ENCODE results near the gene SYTL2. TPM values are rescaled to one million over a fixed set of nuclear protein-coding genes. Genes with fewer than 3 reads are reported as not detected.

SYTL2 gene
- total and polyA plus RNA-seq, 9 donors: 4.2 to 26.1 (median 8.2) TPM

- TF ChIP-seq CTCF (IDR thresholded peaks at IDR 0.05): no peak
- no peak for TF ChIP-seq EP300 (IDR thresholded peaks at IDR 0.05)
- no peak for TF ChIP-seq POLR2A (IDR thresholded peaks at IDR 0.05)
- H3K4me3 ChIP-seq: no peak overlapping the region
- no peaks in the 10 kb centered on the region for H3K36me3 ChIP-seq
- DNase-seq: no peak
- H3K27me3 ChIP-seq: no peaks in the 10 kb centered on the region
- no peaks in the 10 kb centered on the region for H3K9me3 ChIP-seq
- WGBS, 3 donors: 97 to 98% (median 97%) methylated on average over 1 of the region's 1 CpG
- peaks cover 6% of the 10 kb centered on the region for H3K4me1 ChIP-seq (ENCODE audit: insufficient read depth)
- intact Hi-C loops (cut with DNase I): no loop called here
- no peak overlapping the region for H3K27ac ChIP-seq
These were observed 42.3 kb downstream of the SYTL2 start for GRCh38 chr11:85768473-85769146.

- intact Hi-C loops (cut with DNase I): no loop called here
- 82 to 87% (median 83%) methylated on average over 2 of the region's 2 CpGs for WGBS, 3 donors
- DNase-seq: no peak
- no peak overlapping the region for H3K4me3 ChIP-seq
- no peak overlapping the region for H3K27ac ChIP-seq
- H3K27me3 ChIP-seq: no peaks in the 10 kb centered on the region
- no peaks in the 10 kb centered on the region for H3K9me3 ChIP-seq
- no peaks in the 10 kb centered on the region for H3K36me3 ChIP-seq
- TF ChIP-seq POLR2A (IDR thresholded peaks at IDR 0.05) (no peak), EP300 (IDR thresholded peaks at IDR 0.05) (no peak), CTCF (IDR thresholded peaks at IDR 0.05) (no peak)
- peaks cover 3% of the 10 kb centered on the region for H3K4me1 ChIP-seq (ENCODE audit: insufficient read depth)
These were observed 43.5 kb downstream of the SYTL2 start for GRCh38 chr11:85767246-85767945.

- intact Hi-C loops (cut with DNase I): no loop called here
- H3K27ac ChIP-seq: no peak overlapping the region
- DNase-seq: no peak
- no peaks in the 10 kb centered on the region for H3K36me3 ChIP-seq
- H3K4me3 ChIP-seq: no peak overlapping the region
- WGBS, 3 donors: 50 to 63% (median 59%) methylated on average over 2 of the region's 2 CpGs
- TF ChIP-seq CTCF (IDR thresholded peaks at IDR 0.05): no peak
- TF ChIP-seq EP300 (IDR thresholded peaks at IDR 0.05): no peak
- TF ChIP-seq POLR2A (IDR thresholded peaks at IDR 0.05): no peak
- H3K4me1 ChIP-seq (ENCODE audit: insufficient read depth): no peaks in the 10 kb centered on the region
- no peaks in the 10 kb centered on the region for H3K27me3 ChIP-seq
- H3K9me3 ChIP-seq: no peaks in the 10 kb centered on the region
These were observed 44.2 kb downstream of the SYTL2 start for GRCh38 chr11:85766721-85767161.

GRCh38 chr11:85764796-85765195, 46.1 kb downstream of the SYTL2 start:
- no peak overlapping the region for H3K4me3 ChIP-seq
- no peak for DNase-seq
- H3K9me3 ChIP-seq: no peaks in the 10 kb centered on the region
- no peaks in the 10 kb centered on the region for H3K36me3 ChIP-seq
- intact Hi-C loops (cut with DNase I): loop anchor here in 1 of 4 donors (5.0 kb wide), 1 partner anchor 48 kb away; the partner anchor contains the start of gene SYTL2
- TF ChIP-seq EP300 (IDR thresholded peaks at IDR 0.05): no peak
- TF ChIP-seq POLR2A (IDR thresholded peaks at IDR 0.05): no peak
- TF ChIP-seq CTCF (IDR thresholded peaks at IDR 0.05): no peak
- H3K27me3 ChIP-seq: no peaks in the 10 kb centered on the region
- no peaks in the 10 kb centered on the region for H3K4me1 ChIP-seq (ENCODE audit: insufficient read depth)
- 87 to 89% (median 88%) methylated on average over 4 of the region's 4 CpGs for WGBS, 3 donors
- no peak overlapping the region for H3K27ac ChIP-seq

All from ovary (tissue), 9 donors.